GM23248 (cell line): ENCODE results near the gene CDC42EP5.

Experiments
- EZH2 ChIP-seq: fragments of 200-600 bp; sonication (generic); IDR thresholded peaks from 2 replicates; pipeline ENCODE4 v1.6.1; 2018; ENCODE audit warnings: antibody characterized with exemption, mild to moderate bottlenecking; ENCODE audit not compliant: insufficient read depth, poor library complexity, severe bottlenecking
- EZH2phosphoT487 ChIP-seq: fragments of 200-600 bp; sonication (generic); IDR thresholded peaks from 2 replicates; pipeline ENCODE4 v1.6.1; 2018; ENCODE audit warnings: antibody characterized with exemption, moderate library complexity, mild to moderate bottlenecking, low read depth; ENCODE audit not compliant: insufficient read depth

DNA sequence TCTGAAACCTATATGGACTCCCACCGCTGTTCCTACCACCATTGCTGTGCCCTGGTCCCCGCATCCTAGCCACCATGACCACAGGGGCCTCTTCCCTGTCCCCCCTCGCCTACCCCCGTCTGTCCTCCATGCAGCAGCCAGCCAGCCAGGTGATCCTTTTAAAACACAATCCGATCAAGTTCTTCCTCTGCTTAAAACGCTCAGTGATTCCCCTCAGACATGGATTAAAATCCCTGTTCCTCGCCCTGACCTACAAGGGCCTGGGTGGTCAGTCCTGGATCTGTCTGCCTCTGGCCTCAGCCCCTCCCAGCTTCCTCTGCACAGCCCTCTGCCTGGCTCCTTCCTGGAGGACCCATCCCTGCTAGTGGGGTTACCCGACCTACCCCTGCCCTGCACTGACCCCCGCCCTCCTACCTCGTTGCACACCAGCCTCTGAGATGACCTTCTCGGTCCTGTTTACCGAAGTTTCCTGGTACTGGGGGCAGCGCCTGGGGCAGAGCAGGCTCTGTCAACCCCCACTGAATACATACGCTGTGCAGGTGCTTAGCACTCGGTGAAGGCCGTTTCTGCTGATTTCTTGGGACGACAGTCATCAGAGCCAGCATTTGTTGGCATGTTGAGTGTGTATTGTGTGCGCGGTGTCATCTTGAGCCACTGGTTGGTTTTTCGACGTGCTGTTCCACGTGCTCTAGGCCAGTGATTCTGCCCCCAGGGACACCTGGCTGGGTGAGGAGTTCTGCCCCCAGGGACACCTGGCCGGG lies 38.8 kb downstream of the CDC42EP5 start:
- TF ChIP-seq EZH2: no peak
- no peak for TF ChIP-seq EZH2phosphoT487
